GM11168 (cell line): ENCODE results near the gene POTED.
"Not testable (repeated sequence)": the region's sequence is repeated elsewhere in the genome, so short reads cannot be mapped to it uniquely, and the experiment has no call there.

Experiments used
- in situ Hi-C: fragments of 300-500 bp; cut with MboI; formaldehyde crosslinking; loops from one replicate; pipeline ENCODE4 v1.12.0; 2022; ENCODE audit warnings: low sequenced_read_pairs; ENCODE audit not compliant: unreplicated experiment

Gene POTED

DNA sequence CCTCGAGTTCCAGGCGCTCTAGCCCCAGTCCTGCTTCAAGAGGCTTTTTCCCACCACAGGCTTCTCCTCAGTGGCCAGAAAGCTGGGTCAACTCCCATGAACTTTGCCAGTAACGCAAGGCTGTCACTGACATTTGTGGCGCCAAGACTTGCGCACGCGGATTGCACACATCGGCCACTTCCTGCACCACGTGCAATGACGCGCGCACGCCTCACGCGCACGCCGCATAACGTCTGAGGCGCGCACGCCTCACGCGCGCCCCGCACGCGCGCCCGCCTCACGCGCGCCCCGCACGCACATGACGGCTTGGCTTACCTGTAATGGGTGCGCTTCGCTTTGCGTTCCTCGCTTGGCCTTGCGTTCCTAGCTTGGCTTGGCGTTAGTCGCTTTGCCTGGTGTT is at the start of gene POTED:
Gene POTED, plus strand, starts transcription at position 301 of the 400 bp plus-strand sequence. CDS start 452 bp downstream, outside the sequence.
- in situ Hi-C loops: not testable (repeated sequence)

DNA sequence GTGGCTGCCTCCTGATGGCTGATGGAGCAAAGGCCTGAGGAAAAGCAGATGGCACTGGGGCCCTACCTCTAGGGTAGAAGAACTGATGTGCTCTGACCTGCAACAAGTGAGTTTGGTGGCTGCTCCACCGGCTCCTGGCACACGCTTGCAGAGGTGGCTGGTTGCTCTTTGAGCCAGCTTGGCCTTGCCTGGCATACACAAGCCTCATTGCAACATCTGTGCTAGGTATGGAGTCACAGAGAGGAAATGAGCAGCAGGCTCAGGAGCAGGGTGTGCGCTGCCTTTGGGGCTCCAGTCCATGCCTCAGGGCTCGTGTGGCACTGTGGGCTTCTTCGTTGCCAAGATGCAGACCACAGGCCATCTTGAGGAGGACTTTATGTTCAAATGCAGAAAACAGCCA is 40.5 kb downstream of the POTED start:
- in situ Hi-C loops: not testable (repeated sequence)

DNA sequence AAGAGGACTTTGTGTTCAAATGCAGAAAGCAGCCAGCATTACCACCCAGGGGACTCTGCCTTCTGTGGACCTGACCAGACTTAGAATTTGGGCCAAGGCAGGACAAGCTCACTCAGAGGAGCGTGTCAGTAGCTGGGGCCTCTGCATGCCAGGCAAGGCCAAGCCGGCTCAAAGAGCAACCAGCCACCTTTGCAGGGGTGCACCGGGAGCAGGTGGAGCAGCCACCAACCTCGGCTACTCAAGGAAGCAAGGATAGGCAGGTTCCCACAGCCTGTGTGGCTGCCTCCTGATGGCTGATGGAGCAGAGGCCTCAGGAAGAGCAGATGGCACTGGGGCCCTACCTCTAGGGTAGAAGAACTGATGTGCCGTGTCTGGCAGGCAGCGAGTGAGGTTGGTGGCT is 42.2 kb downstream of the POTED start:
- in situ Hi-C loops: not testable (repeated sequence)
